PC-3 (cell line): ENCODE results near the gene MANEAL. TPM values are rescaled to one million over a fixed set of nuclear protein-coding genes. Genes with fewer than 3 reads are reported as not detected.
A peak's percentile ranks its signal among the peaks of the same experiment; 100 is the strongest.

Experiments
- ATAC-seq: fragments of 200-7000 bp; cut with Tn5 transposase; 2 replicates; pipeline ENCODE4 v1.9.1; 2020; ENCODE audit warnings: mild to moderate bottlenecking, moderate library complexity
- BruUV-seq: library from RNA; stranded (reverse); fragments of 400-500 nt; replicated peaks from 2 replicates; lab custom pipeline; 2021; lab: Mats Ljungman, UMichigan
- CTCF ChIA-PET: fragments of 300-600 bp; sonication (Branson Sonifier 250); formaldehyde crosslinking; loops from one replicate; lab custom pipeline; 2022; ENCODE audit warnings: antibody characterized with exemption; lab: Charles Lee
- POLR2A ChIA-PET: fragments of 300-600 bp; sonication (Branson Sonifier 250); formaldehyde crosslinking; loops from one replicate; lab custom pipeline; 2022; ENCODE audit warnings: antibody characterized with exemption; ENCODE audit not compliant: unreplicated experiment; lab: Charles Lee
- DNase-seq: peaks from one replicate; pipeline ENCODE4 v3.0.0-alpha.2; 2015
- H2AFZ ChIP-seq: fragments of 300-600 bp; sonication (generic); 2 replicates; pipeline ENCODE4 v1.6.0; 2016; ENCODE audit warnings: antibody characterized with exemption, low read length
- H3F3A ChIP-seq: fragments of 300-600 bp; sonication (generic); one replicate; pipeline ENCODE4 v1.6.0; 2017; ENCODE audit warnings: antibody characterized with exemption, low read length, control low read depth, mild to moderate bottlenecking; ENCODE audit not compliant: unreplicated experiment
- H3K27ac ChIP-seq: fragments of 300-600 bp; sonication (generic); 2 replicates; pipeline ENCODE4 v1.5.1; 2016; ENCODE audit warnings: mild to moderate bottlenecking, low read length
- H3K27me3 ChIP-seq: fragments of 300-600 bp; sonication (generic); 2 replicates; pipeline ENCODE4 v1.6.1; 2016; ENCODE audit warnings: low read length, mixed read lengths
- H3K36me3 ChIP-seq: fragments of 300-600 bp; sonication (generic); 2 replicates; pipeline ENCODE4 v1.6.1; 2016; ENCODE audit warnings: low read depth, mixed run types, low read length, mixed read lengths
- H3K4me1 ChIP-seq: fragments of 300-600 bp; sonication (generic); 2 replicates; pipeline ENCODE4 v1.5.1; 2016; ENCODE audit warnings: low read length; ENCODE audit not compliant: insufficient read depth
- H3K4me2 ChIP-seq: fragments of 300-600 bp; sonication (generic); 2 replicates; pipeline ENCODE4 v1.6.0; 2016; ENCODE audit warnings: low read length
- H3K4me3 ChIP-seq: fragments of 300-600 bp; sonication (generic); 2 replicates; pipeline ENCODE4 v1.5.1; 2016; ENCODE audit warnings: mild to moderate bottlenecking, low read length, mixed read lengths
- H3K79me2 ChIP-seq: fragments of 300-600 bp; sonication (generic); 2 replicates; pipeline ENCODE4 v1.6.1; 2017; ENCODE audit warnings: low read length, mixed read lengths
- H3K9ac ChIP-seq: fragments of 300-600 bp; sonication (generic); 2 replicates; pipeline ENCODE4 v1.6.0; 2016; ENCODE audit warnings: mild to moderate bottlenecking, low read length
- H3K9me2 ChIP-seq: fragments of 300-600 bp; sonication (generic); replicated peaks from 2 replicates; pipeline ENCODE4 v1.6.1; 2016; ENCODE audit warnings: mixed run types, low read length, mixed read lengths
- H3K9me3 ChIP-seq: fragments of 300-600 bp; sonication (generic); 2 replicates; pipeline ENCODE4 v1.6.1; 2016; ENCODE audit warnings: low read length, mixed read lengths
- H4K20me1 ChIP-seq: fragments of 300-600 bp; sonication (generic); 2 replicates; pipeline ENCODE4 v1.6.1; 2016; ENCODE audit warnings: low read length, mixed read lengths
- CTCF ChIP-seq: fragments of 300-600 bp; sonication (generic); conservative IDR thresholded peaks from 2 replicates; pipeline ENCODE4 v1.5.1; 2017; ENCODE audit warnings: antibody characterized with exemption, low read depth, mild to moderate bottlenecking, low read length
- EZH2 ChIP-seq: fragments of 300-600 bp; sonication (generic); IDR thresholded peaks from one replicate; pipeline ENCODE4 v1.6.1; 2017; ENCODE audit warnings: antibody characterized with exemption, mild to moderate bottlenecking, low read length; ENCODE audit not compliant: unreplicated experiment
- EZH2phosphoT487 ChIP-seq: fragments of 300-600 bp; sonication (generic); IDR thresholded peaks from 2 replicates; pipeline ENCODE4 v1.6.1; 2018; ENCODE audit warnings: mild to moderate bottlenecking, antibody characterized with exemption, low read length, borderline replicate concordance
- intact Hi-C: fragments of 100-400 bp; cut with micrococcal nuclease; formaldehyde crosslinking; loops from 2 replicates; pipeline ENCODE4 v1.9.0; 2023
- total RNA-seq: library from RNA; depleted of rRNA; stranded (reverse); fragments of >200 nt; gene quantifications from 2 replicates; pipeline ENCODE4 v1.2.3, GENCODE V29; 2014

The MANEAL gene
- total RNA-seq, 1 experiment from 2014 or later = 47.6 TPM

GRCh38 chr1:37825506-37825905, 31.9 kb downstream of the MANEAL start:
- ChIA-PET CTCF (no interaction called here), POLR2A (no interaction called here)
- no TSS peak for BruUV-seq
- DNase-seq = no peak
- Histone ChIP-seq H3K36me3 (peaks cover 28% of the 10 kb centered on the region), H3K9ac (no peak overlapping the region), H3F3A (no peaks in the 10 kb centered on the region), H3K4me1 (peaks cover 9% of the 10 kb centered on the region), H3K4me3 (no peak overlapping the region), H3K4me2 (no peak overlapping the region), H3K27me3 (no peaks in the 10 kb centered on the region), H3K79me2 (no peaks in the 10 kb centered on the region), H4K20me1 (no peaks in the 10 kb centered on the region), H3K9me3 (no peaks in the 10 kb centered on the region), H3K9me2 (no peaks in the 10 kb centered on the region), H3K27ac (no peak overlapping the region), H2AFZ (no peak overlapping the region)
- TF ChIP-seq CTCF (no peak), EZH2 (no peak), EZH2phosphoT487 (no peak)
- no peak; the same call in 1 of the 2 replicates for ATAC-seq
- intact Hi-C loops = no loop called here

GRCh38 chr1:37828410-37829074, 34.9 kb downstream of the MANEAL start:
- ATAC-seq = peak; percentile 27; the same call in 1 of the 2 replicates
- no TSS peak for BruUV-seq

More at GRCh38 chr1:37828410-37829074, 34.9 kb downstream of the MANEAL start:
- Histone ChIP-seq H3K27me3 (no peaks in the 10 kb centered on the region), H3F3A (no peaks in the 10 kb centered on the region), H3K4me1 (peaks cover 12% of the 10 kb centered on the region), H3K79me2 (no peaks in the 10 kb centered on the region), H3K9ac (no peak overlapping the region), H3K27ac (no peak overlapping the region), H3K36me3 (peaks cover 22% of the 10 kb centered on the region), H3K4me3 (no peak overlapping the region), H2AFZ (no peak overlapping the region), H3K4me2 (no peak overlapping the region), H3K9me2 (no peaks in the 10 kb centered on the region), H4K20me1 (no peaks in the 10 kb centered on the region), H3K9me3 (no peaks in the 10 kb centered on the region)
- no peak for DNase-seq
- ChIA-PET CTCF (no interaction called here), POLR2A (no interaction called here)
- TF ChIP-seq EZH2phosphoT487 (no peak), CTCF (no peak), EZH2 (no peak)
- intact Hi-C loops = no loop called here
